HG02885 (cell line): ENCODE measurements around the gene TRIM41.
"Not testable (repeated sequence)": the region's sequence is repeated elsewhere in the genome, so short reads cannot be mapped to it uniquely, and the experiment has no call there.

Experiments
- ATAC-seq: cut with Tn5 transposase; IDR thresholded peaks from one replicate; pipeline ENCODE4 v1.9.1; 2021; ENCODE audit warnings: mild to moderate bottlenecking; ENCODE audit not compliant: unreplicated experiment, poor library complexity

Gene TRIM41

GRCh38 chr5:181223058-181223728, at the start of gene TRIM41:
TSS of gene TRIM41 (plus strand) at chr5:181223281. CDS start at chr5:181224000, 719 bp downstream.
- peak; percentile 65 for ATAC-seq

- ATAC-seq: peak; percentile 68
Measured at GRCh38 chr5:181173420-181174342, 49.4 kb upstream of the TRIM41 start.

- ATAC-seq: no peak
Measured at GRCh38 chr5:181176254-181176952, 46.7 kb upstream of the TRIM41 start.

DNA sequence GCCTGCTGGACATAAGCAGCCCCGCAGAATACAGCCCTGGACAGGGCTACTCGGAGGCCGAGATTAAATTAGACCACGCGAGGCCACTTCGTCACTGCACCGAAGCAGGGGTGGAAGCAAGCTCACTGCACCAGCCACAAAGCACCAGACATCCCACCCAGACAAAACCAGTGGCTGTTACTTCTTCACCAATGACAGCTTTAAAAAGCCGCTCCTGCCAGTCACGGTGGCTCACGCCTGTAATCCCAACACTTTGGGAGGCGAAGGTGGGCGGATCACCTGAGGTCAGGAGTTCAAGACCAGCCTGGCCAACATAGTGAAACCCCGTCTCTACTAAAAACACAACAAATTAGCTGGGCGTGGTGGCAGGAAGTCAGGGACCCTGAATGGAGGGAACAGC, 45.5 kb upstream of the TRIM41 start:
- not testable (repeated sequence) for ATAC-seq

GRCh38 chr5:181181650-181182565, 41.2 kb upstream of the TRIM41 start:
- peak; percentile 58 for ATAC-seq

DNA sequence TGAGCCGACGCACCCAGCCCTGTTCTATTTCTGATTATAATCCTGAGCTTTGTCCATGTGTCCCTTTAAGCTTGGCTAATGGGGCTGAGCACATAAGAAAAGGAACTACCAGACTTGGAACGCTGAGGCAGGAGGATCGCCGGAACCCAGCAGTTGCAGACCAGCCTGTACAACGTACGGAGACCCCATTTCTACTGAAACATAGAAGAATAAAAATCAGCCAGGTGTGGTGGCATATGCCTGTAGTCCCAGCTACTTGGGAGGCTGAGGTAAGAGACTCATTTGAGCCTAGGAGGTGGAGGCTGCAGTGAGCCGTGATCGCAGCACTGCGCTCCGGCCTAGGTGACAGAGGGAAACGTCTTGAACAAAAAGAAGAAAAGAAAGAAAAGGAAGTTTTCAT, 40.4 kb upstream of the TRIM41 start:
- no peak for ATAC-seq

DNA sequence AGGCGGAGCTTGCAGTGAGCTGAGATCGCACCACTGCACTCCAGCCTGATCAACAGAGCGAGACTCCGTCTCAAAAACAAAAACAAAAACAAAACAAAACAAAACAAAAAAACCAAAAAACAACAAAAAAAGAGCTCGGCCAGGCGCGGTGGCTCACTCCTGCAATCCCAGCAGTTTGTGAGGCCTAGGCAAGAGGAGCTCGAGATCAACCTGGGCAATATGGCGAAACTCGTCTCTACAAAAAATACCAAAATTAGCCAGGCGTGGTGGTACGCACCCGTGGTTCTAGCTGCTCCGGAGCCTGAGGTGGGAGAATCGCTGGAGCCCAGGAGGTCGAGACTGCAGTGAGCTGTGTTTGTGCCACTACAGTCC, 38.2 kb upstream of the TRIM41 start:
- ATAC-seq: no peak

DNA sequence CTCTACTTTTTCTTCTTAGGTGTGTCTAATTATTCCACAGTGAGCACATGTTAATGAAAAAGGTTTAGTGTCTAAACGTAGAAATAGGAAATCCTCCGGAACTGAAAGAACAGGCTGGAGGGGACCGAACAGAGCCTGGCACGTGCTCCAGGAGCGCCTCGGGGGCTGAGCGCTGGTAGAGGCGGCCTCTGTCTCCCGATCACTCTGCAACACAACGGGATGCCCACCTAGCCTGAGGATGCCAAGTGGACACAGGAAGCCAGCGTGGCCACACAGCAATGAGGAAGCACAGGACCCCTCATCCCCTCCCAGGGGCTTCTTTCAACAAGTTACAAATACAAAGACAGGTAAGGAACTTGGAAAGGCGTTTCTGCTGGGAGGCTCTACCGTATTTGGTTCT, 37.5 kb upstream of the TRIM41 start:
- no peak for ATAC-seq

GRCh38 chr5:181186022-181186421, 37.1 kb upstream of the TRIM41 start:
- ATAC-seq: no peak

GRCh38 chr5:181186986-181187499, 36.0 kb upstream of the TRIM41 start:
- ATAC-seq: no peak

GRCh38 chr5:181187500-181188213, 35.4 kb upstream of the TRIM41 start:
- no peak for ATAC-seq

DNA sequence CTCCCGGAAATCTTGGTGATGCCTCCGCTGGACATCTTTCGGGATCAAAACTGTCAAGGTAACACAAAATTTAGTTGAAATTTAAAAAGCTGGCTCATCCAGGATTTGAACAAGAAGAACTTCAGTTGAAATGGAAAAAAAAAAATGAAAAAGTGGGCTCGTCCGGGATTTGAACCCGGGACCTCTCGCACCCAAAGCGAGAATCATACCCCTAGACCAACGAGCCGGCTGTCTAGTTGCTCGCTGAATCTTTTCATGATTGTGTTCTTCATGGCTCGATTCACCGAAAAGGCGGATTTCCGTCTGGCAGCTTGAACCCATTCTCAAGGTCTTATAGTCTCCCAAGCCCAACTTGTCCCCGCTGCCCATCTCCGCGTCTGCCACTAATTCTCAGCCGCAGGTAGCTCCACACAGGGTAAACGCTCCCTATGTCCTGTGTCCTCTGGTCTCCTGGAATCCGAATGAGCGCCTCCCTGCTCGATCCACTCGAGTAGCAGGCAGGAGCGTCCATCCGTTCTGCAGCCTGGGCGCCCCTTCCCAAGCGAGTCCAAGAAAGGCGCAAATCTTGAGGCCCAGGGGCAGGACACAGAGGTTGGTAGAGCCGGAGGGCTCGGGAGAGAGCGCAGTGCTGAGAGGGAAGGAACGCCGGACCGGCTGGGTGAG, 34.2 kb upstream of the TRIM41 start:
- no peak for ATAC-seq

DNA sequence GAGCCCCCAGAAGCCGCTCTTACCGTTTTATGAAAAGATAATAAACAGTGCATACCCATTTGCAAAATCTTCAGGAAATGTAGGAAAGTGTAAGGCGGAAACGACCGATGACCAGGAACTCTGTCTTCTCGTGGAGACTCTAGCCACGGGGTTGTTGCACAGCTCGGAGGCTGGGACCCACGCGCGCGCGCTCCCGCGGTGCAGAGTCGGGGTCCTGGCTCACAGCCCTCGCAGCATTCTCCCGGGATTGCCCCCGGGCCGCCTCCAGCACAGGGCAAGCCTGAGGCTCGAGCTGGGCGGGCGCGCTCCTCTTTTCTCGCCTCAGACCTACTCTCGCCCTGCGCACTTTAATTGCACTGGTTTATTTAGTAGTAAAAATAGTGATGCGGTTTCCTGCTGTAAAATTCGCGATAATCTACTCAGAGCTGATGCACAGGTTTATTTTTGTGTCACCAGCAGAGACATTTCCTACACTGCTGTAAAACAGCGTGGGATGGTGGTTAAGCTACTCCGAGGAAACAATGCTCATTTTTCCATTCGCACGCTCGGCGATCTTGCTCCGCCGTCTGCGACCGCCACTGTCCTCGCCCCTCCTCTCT, 33.6 kb upstream of the TRIM41 start:
- ATAC-seq: no peak

DNA sequence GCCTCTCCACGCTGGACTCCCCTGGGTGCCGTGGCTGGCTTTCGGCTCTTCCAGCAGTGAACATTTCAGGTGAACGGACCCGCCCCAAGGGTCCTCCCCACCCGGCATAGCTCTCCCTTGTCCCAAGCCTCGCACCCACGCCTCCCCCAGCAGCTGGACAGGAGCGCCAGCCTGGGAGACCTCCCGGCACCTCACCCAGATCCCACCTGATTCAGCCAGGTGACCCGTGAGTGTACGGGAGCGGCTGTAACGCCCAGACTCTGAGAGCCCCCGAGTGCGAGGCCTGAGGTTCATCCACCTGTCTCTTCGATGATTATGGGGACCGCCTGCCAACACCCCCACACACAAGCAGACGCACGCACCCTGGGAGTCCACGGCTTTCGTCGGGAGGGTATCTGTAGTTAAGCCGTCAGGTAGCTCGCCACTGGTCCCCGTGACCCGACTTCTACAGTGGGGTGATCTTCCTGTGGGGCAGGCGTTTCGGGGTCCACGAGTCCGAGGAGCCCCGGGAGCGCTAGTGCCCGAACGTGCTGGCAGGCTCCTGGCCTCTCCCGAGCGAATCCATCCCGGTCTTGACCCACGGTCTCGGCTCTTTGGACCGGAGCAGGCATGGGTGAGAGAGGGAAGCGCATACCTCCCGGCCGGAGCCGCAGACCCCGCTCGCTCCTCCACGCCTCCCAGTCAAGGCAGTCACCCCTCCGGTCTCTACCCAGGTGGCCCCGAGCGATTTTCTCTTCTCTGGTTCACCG, 32.9 kb upstream of the TRIM41 start:
- no peak for ATAC-seq

DNA sequence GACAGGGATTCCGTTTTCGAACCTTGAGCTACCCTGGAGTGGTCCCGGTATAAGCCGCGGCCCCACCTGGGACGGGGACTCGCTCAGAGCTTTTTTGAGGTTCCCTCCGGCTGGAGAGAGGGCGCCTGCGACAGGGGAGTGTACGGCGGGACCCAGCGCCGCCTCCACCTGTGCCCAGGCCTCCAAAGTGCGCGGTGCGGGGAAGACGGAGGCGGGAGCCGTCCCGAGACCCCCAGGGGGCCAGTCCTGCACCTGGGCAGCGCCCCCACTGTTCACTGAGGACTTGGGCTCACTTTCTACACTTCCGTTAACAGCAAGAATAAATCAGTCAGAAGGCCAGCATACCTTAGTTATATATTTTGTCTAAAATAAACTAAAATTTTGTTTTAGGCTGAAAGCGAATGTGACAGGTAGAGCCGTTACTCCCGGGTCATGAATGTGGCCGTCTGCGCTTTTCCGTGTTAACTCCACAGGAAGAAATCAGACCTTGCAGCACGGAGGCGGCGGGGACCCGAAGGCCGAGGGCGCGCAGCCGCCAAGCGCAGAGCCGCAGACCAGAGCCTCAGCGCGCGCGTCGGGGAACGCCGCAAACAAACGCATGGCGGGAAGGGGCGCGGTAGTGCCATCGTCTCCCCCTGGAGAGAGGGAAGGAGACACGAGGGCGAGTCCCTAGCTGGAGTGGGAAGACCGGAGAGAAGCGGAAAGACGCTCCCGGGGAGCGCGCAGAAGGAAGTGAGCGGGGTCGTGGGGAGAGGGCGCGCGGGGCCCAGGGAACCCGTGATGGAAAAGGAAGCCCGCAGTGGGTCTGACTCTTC, 32.2 kb upstream of the TRIM41 start:
- ATAC-seq: peak; percentile 5

DNA sequence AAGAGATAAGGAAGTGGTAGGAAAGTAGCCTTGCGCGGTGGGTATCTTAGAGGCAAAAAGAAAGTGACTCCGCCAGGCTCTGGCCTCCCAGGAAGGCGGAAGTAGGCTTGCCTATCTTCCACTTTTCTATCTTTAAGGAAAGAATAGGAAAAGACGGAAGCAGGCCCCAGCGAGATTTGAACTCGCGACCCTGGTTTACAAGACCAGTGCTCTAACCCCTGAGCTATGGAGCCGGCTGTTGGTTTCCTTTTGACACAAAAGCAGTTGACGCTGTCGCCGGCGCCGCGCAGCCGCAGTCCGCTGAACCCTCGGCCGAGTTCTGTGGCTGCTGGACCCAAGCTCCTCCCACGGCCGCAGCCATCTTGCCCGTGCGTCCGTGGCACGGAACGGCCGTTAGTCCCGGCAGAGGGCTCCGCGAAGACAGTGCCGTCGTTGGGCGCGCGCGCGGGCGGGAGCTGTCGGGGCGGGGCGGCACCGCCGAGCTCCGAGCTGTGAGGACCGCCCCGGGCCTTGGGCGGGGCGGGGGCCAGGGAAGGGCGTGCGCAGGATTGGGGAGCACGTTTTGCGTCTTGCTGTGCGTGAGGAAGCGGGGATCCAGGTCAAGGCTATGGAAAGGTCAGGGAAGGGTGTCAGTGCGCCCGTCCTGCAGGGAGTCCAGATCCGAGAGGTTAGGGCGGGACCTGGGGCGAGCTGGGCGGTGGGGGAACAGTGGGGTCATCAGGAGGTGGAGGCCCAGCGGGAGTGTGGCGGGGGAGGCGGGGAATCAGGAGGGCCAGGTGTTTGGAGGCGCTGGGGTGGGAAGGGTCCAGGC, 31.4 kb upstream of the TRIM41 start:
- peak; percentile 64 for ATAC-seq
